ENCODE data around the gene MKLN1. TPM values are rescaled to one million over a fixed set of nuclear protein-coding genes. Genes with fewer than 3 reads are reported as not detected.

The MKLN1 gene
- polyA plus RNA-seq, 2 of the 4 experiments (the other 2 are of a cell fraction), result 39.6 to 84.5 TPM

DNA sequence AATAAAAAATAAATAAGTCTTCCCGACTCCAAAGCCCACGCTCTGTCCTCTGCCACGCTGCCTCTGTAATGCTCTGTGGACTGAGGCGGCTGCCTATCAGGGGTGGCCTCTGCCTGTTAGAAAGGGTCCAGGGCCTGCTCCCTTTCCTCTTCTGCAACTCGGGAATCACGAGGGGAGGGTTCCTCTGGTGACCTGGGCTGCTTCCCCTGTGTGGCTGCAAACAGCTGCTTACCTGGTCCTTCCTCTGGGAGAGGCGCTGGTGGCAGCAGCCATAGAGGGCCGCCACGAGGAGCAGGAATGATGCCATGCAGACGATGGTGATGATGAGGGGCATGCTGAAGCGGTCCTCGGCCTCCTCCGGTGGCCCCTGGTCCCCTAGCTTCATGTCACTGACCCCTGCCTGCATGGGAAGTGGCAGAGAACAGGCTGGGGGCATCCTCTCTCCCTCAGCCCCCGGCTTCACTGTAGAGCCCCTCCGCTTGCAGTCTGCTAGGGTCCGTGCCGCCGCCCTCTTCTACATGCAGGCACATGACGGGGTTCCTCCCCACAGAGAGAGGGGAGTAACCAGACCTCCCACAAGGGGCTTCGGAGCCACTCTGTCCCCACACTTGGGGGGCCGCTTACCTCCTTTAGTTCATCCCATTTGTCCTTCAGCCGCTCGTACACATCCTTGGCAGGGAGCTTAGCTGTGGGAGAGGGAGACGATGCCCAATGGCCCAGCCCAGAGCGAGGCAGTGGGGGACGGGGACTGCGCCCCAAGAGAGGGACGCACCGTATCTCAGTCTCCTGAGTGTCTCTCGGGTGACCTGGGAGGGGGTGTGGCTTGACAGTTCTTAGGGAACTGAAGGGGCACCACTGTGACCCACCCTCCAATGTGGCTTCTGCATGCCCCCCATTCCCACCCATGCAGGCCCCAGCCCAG lies 178.2 kb downstream of the MKLN1 start:
- no peak for DNase-seq (ENCODE audit: low read depth in 1 of 2, low spot score in 1 of 2)
- CTCF ChIA-PET, result interaction anchor here (1.1 to 11.9 kb wide), 5 partner anchors 7 to 151 kb away, joined by 3 to 212 read pairs (median 4); no protein-coding TSS in a partner anchor
- no peak for FAIRE-seq
- H3K9me3 ChIP-seq, result no peaks in the 10 kb centered on the region
- no peak overlapping the region for H3K27ac ChIP-seq
- POLR2A ChIA-PET, result interaction anchor here (0.7 kb wide), 1 partner anchor 13 kb away, joined by 3 read pairs; no protein-coding TSS in a partner anchor
- no peak overlapping the region for H3K4me3 ChIP-seq
- peaks cover 20% of the 10 kb centered on the region for H3K4me1 ChIP-seq
- TF ChIP-seq MAZ (IDR thresholded peaks at IDR 0.05; ENCODE audit: borderline replicate concordance, low read depth, low read length) (no peak), HDAC2 (IDR thresholded peaks at IDR 0.05) (no peak), EHF (CRISPR knock-in tag; IDR thresholded peaks at IDR 0.05) (no peak), HMGXB4 (CRISPR knock-in tag; IDR thresholded peaks at IDR 0.05; ENCODE audit: borderline replicate concordance) (no peak), ZNF302 (CRISPR knock-in tag; IDR thresholded peaks at IDR 0.05) (no peak), CBX2 (IDR thresholded peaks at IDR 0.05; ENCODE audit: borderline replicate concordance, low read depth) (no peak), RCOR1 (IDR thresholded peaks at IDR 0.05; ENCODE audit: low read depth, low read length) (no peak), RNF2 (IDR thresholded peaks at IDR 0.05; ENCODE audit: borderline replicate concordance, low read depth) (no peak), FOSL2 (IDR thresholded peaks at IDR 0.05) (no peak), FOSL2 (CRISPR knock-in tag; IDR thresholded peaks at IDR 0.05) (no peak)
- TF ChIP-seq, protein P1, sequence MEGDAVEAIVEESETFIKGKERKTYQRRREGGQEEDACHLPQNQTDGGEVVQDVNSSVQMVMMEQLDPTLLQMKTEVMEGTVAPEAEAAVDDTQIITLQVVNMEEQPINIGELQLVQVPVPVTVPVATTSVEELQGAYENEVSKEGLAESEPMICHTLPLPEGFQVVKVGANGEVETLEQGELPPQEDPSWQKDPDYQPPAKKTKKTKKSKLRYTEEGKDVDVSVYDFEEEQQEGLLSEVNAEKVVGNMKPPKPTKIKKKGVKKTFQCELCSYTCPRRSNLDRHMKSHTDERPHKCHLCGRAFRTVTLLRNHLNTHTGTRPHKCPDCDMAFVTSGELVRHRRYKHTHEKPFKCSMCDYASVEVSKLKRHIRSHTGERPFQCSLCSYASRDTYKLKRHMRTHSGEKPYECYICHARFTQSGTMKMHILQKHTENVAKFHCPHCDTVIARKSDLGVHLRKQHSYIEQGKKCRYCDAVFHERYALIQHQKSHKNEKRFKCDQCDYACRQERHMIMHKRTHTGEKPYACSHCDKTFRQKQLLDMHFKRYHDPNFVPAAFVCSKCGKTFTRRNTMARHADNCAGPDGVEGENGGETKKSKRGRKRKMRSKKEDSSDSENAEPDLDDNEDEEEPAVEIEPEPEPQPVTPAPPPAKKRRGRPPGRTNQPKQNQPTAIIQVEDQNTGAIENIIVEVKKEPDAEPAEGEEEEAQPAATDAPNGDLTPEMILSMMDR (IDR thresholded peaks at IDR 0.05), result no peak
- TF ChIP-seq, protein P2, sequence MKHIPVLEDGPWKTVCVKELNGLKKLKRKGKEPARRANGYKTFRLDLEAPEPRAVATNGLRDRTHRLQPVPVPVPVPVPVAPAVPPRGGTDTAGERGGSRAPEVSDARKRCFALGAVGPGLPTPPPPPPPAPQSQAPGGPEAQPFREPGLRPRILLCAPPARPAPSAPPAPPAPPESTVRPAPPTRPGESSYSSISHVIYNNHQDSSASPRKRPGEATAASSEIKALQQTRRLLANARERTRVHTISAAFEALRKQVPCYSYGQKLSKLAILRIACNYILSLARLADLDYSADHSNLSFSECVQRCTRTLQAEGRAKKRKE (CRISPR knock-in tag; IDR thresholded peaks at IDR 0.05; ENCODE audit: low read depth), result no peak
- no peak for ATAC-seq
- 94% methylated on average over 28 of the region's 30 CpGs for WGBS (ENCODE audit: missing lambda C conversion rate)
- no peak overlapping the region for H3K4me2 ChIP-seq

- peak in 1 of 2 experiments; percentile 13; a peak in 3 of 6 replicates for ATAC-seq
- DNase-seq (ENCODE audit: low read depth in 1 of 2, low spot score in 1 of 2), result no peak
- WGBS (ENCODE audit: missing lambda C conversion rate), result 94% methylated on average over 14 of the region's 18 CpGs
- no peak overlapping the region for H3K27ac ChIP-seq
- no peak overlapping the region for H3K4me2 ChIP-seq
- no peak for TF ChIP-seq ZC3H11A (IDR thresholded peaks at IDR 0.05)
- no peak for TF ChIP-seq ZFP36 (IDR thresholded peaks at IDR 0.05; ENCODE audit: borderline replicate concordance, partially characterized antibody)
- TF ChIP-seq NPAS2 (CRISPR knock-in tag; IDR thresholded peaks at IDR 0.05; ENCODE audit: borderline replicate concordance), result no peak
- TF ChIP-seq SMC3 (IDR thresholded peaks at IDR 0.05), result no peak
- no peak for TF ChIP-seq USF2 (IDR thresholded peaks at IDR 0.05)
- no peak for TF ChIP-seq JUNB (IDR thresholded peaks at IDR 0.05)
- TF ChIP-seq TP53 (CRISPR knock-in tag; IDR thresholded peaks at IDR 0.05), result no peak
- TF ChIP-seq, protein P2 (CRISPR knock-in tag; IDR thresholded peaks at IDR 0.05; ENCODE audit: low read depth), result no peak
- TF ChIP-seq, protein P1 (IDR thresholded peaks at IDR 0.05), result no peak
- TF ChIP-seq KDM1A (IDR thresholded peaks at IDR 0.05; ENCODE audit: low read depth), result no peak
- TF ChIP-seq TFCP2L1 (CRISPR knock-in tag; IDR thresholded peaks at IDR 0.05), result no peak
- no peak for TF ChIP-seq HOXB5 (CRISPR knock-in tag; IDR thresholded peaks at IDR 0.05)
- TF ChIP-seq, protein P3, sequence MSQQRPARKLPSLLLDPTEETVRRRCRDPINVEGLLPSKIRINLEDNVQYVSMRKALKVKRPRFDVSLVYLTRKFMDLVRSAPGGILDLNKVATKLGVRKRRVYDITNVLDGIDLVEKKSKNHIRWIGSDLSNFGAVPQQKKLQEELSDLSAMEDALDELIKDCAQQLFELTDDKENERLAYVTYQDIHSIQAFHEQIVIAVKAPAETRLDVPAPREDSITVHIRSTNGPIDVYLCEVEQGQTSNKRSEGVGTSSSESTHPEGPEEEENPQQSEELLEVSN (IDR thresholded peaks at IDR 0.05; ENCODE audit: borderline replicate concordance, low read depth), result no peak
- TF ChIP-seq RARB (CRISPR knock-in tag; IDR thresholded peaks at IDR 0.05), result no peak
- no peak for TF ChIP-seq POLR2A (IDR thresholded peaks at IDR 0.05; ENCODE audit: low read length)
- ChIA-PET POLR2A (interaction anchor here (0.7 kb wide), 1 partner anchor 13 kb away, joined by 3 read pairs; no protein-coding TSS in a partner anchor), CTCF (interaction anchor here (0.6 to 11.9 kb wide), 14 partner anchors 8 to 1272 kb away, joined by 3 to 212 read pairs (median 4); no protein-coding TSS in a partner anchor)
- peaks cover 20% of the 10 kb centered on the region for H3K4me1 ChIP-seq
- no peaks in the 10 kb centered on the region for H3K9me3 ChIP-seq
- H3K4me3 ChIP-seq, result no peak overlapping the region
- FAIRE-seq, result no peak
Observed at GRCh38 chr7:131506597-131506996, 178.9 kb downstream of the MKLN1 start.
